Stimulated activated naive CD8-positive, alpha-beta T cell treated with anti-CD3 and anti-CD28 coated beads, Interleukin-15, Interleukin-2, amounts not matched to agents 100 ng/mL and 50 ng/mL, for 24 hours (primary cell): ENCODE results near the gene SYVN1.
"Not testable (repeated sequence)": the region's sequence is repeated elsewhere in the genome, so short reads cannot be mapped to it uniquely, and the experiment has no call there.

ENCODE experiments used
- H3K27ac Mint-ChIP-seq: one replicate; pipeline ENCODE4 v1.8.0; 2021; ENCODE audit warnings: mild to moderate bottlenecking, mixed read lengths
- H3K27me3 Mint-ChIP-seq: one replicate; pipeline ENCODE4 v1.8.0; 2021; ENCODE audit warnings: mixed read lengths
- H3K36me3 Mint-ChIP-seq: one replicate; pipeline ENCODE4 v1.8.0; 2021; ENCODE audit warnings: low read depth, mixed read lengths
- H3K4me1 Mint-ChIP-seq: one replicate; pipeline ENCODE4 v1.8.0; 2021; ENCODE audit warnings: low read depth, mixed read lengths
- H3K4me3 Mint-ChIP-seq: one replicate; pipeline ENCODE4 v1.8.0; 2021; ENCODE audit warnings: mild to moderate bottlenecking, mixed read lengths
- H3K9me3 Mint-ChIP-seq: one replicate; pipeline ENCODE4 v1.8.0; 2021; ENCODE audit warnings: mixed read lengths

The SYVN1 gene

GRCh38 chr11:65124480-65125196 is 9.7 kb downstream of the SYVN1 start:
- Mint-ChIP-seq H3K36me3 (peaks cover 55% of the 10 kb centered on the region), H3K27me3 (no peaks in the 10 kb centered on the region), H3K9me3 (no peaks in the 10 kb centered on the region), H3K4me1 (peaks cover 44% of the 10 kb centered on the region), H3K27ac (peak overlapping the region; percentile 69), H3K4me3 (peak overlapping the region; percentile 68)

- no peaks in the 10 kb centered on the region for H3K27me3 Mint-ChIP-seq
- peak within 1 kb of the TSS; percentile 100 for H3K4me3 Mint-ChIP-seq
- H3K9me3 Mint-ChIP-seq: no peaks in the 10 kb centered on the region
- peaks cover 61% of the 10 kb centered on the region for H3K4me1 Mint-ChIP-seq
- peaks cover 70% of the 10 kb centered on the region for H3K36me3 Mint-ChIP-seq
- H3K27ac Mint-ChIP-seq: peak within 1 kb of the TSS; percentile 97
These were observed 12.2 kb downstream of the SYVN1 start, which contains the start of the genes FAU and MRPL49 for GRCh38 chr11:65121865-65122696. Gene FAU (minus strand): TSS chr11:65122134. CDS start chr11:65121813, 321 bp downstream. Gene MRPL49 (plus strand): TSS chr11:65122321. CDS start chr11:65122347, 26 bp downstream.

- Mint-ChIP-seq H3K27me3 (no peaks in the 10 kb centered on the region), H3K4me1 (peaks cover 65% of the 10 kb centered on the region), H3K9me3 (no peaks in the 10 kb centered on the region), H3K4me3 (peak overlapping the region; percentile 100), H3K27ac (peak overlapping the region; percentile 97), H3K36me3 (peaks cover 67% of the 10 kb centered on the region)
These were observed 12.9 kb downstream of the SYVN1 start for GRCh38 chr11:65121447-65121864.

GRCh38 chr11:65120831-65121230 is 13.5 kb downstream of the SYVN1 start:
- no peaks in the 10 kb centered on the region for H3K27me3 Mint-ChIP-seq
- peaks cover 70% of the 10 kb centered on the region for H3K36me3 Mint-ChIP-seq
- peaks cover 71% of the 10 kb centered on the region for H3K4me1 Mint-ChIP-seq
- H3K9me3 Mint-ChIP-seq: no peaks in the 10 kb centered on the region
- peak overlapping the region; percentile 97 for H3K27ac Mint-ChIP-seq
- H3K4me3 Mint-ChIP-seq: peak overlapping the region; percentile 100

GRCh38 chr11:65119670-65119995 is 14.7 kb downstream of the SYVN1 start:
- peak overlapping the region; percentile 100 for H3K4me3 Mint-ChIP-seq
- H3K27ac Mint-ChIP-seq: peak overlapping the region; percentile 97
- peaks cover 77% of the 10 kb centered on the region for H3K4me1 Mint-ChIP-seq
- H3K36me3 Mint-ChIP-seq: peaks cover 71% of the 10 kb centered on the region
- H3K27me3 Mint-ChIP-seq: no peaks in the 10 kb centered on the region
- no peaks in the 10 kb centered on the region for H3K9me3 Mint-ChIP-seq

- H3K27ac Mint-ChIP-seq: peak overlapping the region; percentile 97
- peaks cover 66% of the 10 kb centered on the region for H3K36me3 Mint-ChIP-seq
- peak overlapping the region; percentile 100 for H3K4me3 Mint-ChIP-seq
- peaks cover 75% of the 10 kb centered on the region for H3K4me1 Mint-ChIP-seq
- H3K9me3 Mint-ChIP-seq, H3K27me3 Mint-ChIP-seq: not testable (repeated sequence)
These were observed 15.2 kb downstream of the SYVN1 start for GRCh38 chr11:65118891-65119669.

- H3K9me3 Mint-ChIP-seq: no peaks in the 10 kb centered on the region
These were observed 16.1 kb downstream of the SYVN1 start for GRCh38 chr11:65118097-65118837.

GRCh38 chr11:65117206-65118096 is 16.9 kb downstream of the SYVN1 start, which contains the start of gene ZNHIT2:
Gene ZNHIT2 (minus strand): TSS chr11:65117701. CDS start chr11:65117653, 48 bp downstream.
- H3K27ac Mint-ChIP-seq: peak within 1 kb of the TSS; percentile 97
- H3K36me3 Mint-ChIP-seq: peaks cover 64% of the 10 kb centered on the region
- H3K27me3 Mint-ChIP-seq: no peaks in the 10 kb centered on the region
- H3K9me3 Mint-ChIP-seq: no peaks in the 10 kb centered on the region
- peaks cover 75% of the 10 kb centered on the region for H3K4me1 Mint-ChIP-seq
- H3K4me3 Mint-ChIP-seq: peak within 1 kb of the TSS; percentile 100

More at GRCh38 chr11:65118097-65118837, 16.1 kb downstream of the SYVN1 start:
- no peaks in the 10 kb centered on the region for H3K27me3 Mint-ChIP-seq
- peak overlapping the region; percentile 100 for H3K4me3 Mint-ChIP-seq
- peak overlapping the region; percentile 91 for H3K27ac Mint-ChIP-seq
- peaks cover 64% of the 10 kb centered on the region for H3K36me3 Mint-ChIP-seq
- peaks cover 76% of the 10 kb centered on the region for H3K4me1 Mint-ChIP-seq

GRCh38 chr11:65116370-65117205 is 17.7 kb downstream of the SYVN1 start:
- no peaks in the 10 kb centered on the region for H3K27me3 Mint-ChIP-seq
- H3K9me3 Mint-ChIP-seq: no peaks in the 10 kb centered on the region
- peak overlapping the region; percentile 91 for H3K4me3 Mint-ChIP-seq
- H3K27ac Mint-ChIP-seq: peak overlapping the region; percentile 97
- H3K36me3 Mint-ChIP-seq: peaks cover 56% of the 10 kb centered on the region
- peaks cover 75% of the 10 kb centered on the region for H3K4me1 Mint-ChIP-seq

- Mint-ChIP-seq H3K36me3 (peaks cover 45% of the 10 kb centered on the region), H3K4me1 (peaks cover 76% of the 10 kb centered on the region), H3K27ac (peak overlapping the region; percentile 97), H3K9me3 (no peaks in the 10 kb centered on the region), H3K27me3 (no peaks in the 10 kb centered on the region), H3K4me3 (peak overlapping the region; percentile 91)
These were observed 18.8 kb downstream of the SYVN1 start for GRCh38 chr11:65115361-65116082.

GRCh38 chr11:65114538-65115171 is 19.7 kb downstream of the SYVN1 start:
- no peak overlapping the region for H3K4me3 Mint-ChIP-seq
- peaks cover 36% of the 10 kb centered on the region for H3K36me3 Mint-ChIP-seq
- H3K27ac Mint-ChIP-seq: peak overlapping the region; percentile 63
- no peaks in the 10 kb centered on the region for H3K27me3 Mint-ChIP-seq
- H3K9me3 Mint-ChIP-seq: no peaks in the 10 kb centered on the region
- peaks cover 72% of the 10 kb centered on the region for H3K4me1 Mint-ChIP-seq

- Mint-ChIP-seq H3K4me1 (peaks cover 68% of the 10 kb centered on the region), H3K27ac (peak overlapping the region; percentile 83), H3K9me3 (no peaks in the 10 kb centered on the region), H3K36me3 (peaks cover 31% of the 10 kb centered on the region), H3K27me3 (no peaks in the 10 kb centered on the region), H3K4me3 (peak overlapping the region; percentile 84)
These were observed 20.5 kb downstream of the SYVN1 start for GRCh38 chr11:65113839-65114238.
